Measurements from ENCODE around the gene CNOT1. TPM values are rescaled to one million over a fixed set of nuclear protein-coding genes. Genes with fewer than 3 reads are reported as not detected.
"Not testable (repeated sequence)": the region's sequence is repeated elsewhere in the genome, so short reads cannot be mapped to it uniquely, and the experiment has no call there.

The CNOT1 gene
- total RNA-seq, 4 donors from 2014 or later: 54.7 to 119 (median 87.2) TPM

DNA sequence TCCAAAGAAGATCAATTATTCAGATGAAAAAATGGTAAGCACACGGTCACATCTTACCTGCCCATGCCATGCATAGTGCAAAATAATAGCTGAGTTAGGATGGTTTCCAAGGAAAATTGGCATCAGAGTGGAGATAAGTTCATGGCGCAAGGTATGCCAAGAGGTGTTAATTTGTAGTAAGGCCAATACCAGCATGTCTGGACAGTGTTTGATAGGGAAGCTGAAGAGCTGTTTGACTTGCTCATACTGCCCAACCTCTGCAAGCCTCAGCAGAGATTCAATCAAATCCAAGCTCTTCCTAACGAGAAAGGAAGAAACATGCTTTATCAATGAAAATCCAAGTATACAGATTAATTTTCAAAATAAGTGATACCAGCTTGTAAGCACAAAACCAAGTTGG, 51.0 kb downstream of the CNOT1 start:
- TF ChIP-seq CTCF (IDR thresholded peaks at IDR 0.05 in 4 of 5, conservative IDR thresholded peaks at IDR 0.05 in 1 of 5) (no peak), POLR2A (IDR thresholded peaks at IDR 0.05) (no peak)
- intact Hi-C loops (cut with DNase I; ENCODE audit: low total_unique reads): no loop called here
- Histone ChIP-seq H3K9me3 (no peaks in the 10 kb centered on the region), H3K4me3 (no peak overlapping the region), H3K4me1 (no peaks in the 10 kb centered on the region), H3K27ac (no peak overlapping the region), H3K36me3 (peaks cover 2 to 100% of the 10 kb centered on the region in 2 donors), H3K27me3 (no peaks in the 10 kb centered on the region)
- in situ Hi-C loops (cut with MboI; ENCODE audit: low sequenced_read_pairs in 4 of 4): loop anchor here in 2 of 4 donors (10.0 kb wide), 1 partner anchor 54 kb away; no protein-coding TSS in a partner anchor
- no peak for DNase-seq
- ATAC-seq: no peak

DNA sequence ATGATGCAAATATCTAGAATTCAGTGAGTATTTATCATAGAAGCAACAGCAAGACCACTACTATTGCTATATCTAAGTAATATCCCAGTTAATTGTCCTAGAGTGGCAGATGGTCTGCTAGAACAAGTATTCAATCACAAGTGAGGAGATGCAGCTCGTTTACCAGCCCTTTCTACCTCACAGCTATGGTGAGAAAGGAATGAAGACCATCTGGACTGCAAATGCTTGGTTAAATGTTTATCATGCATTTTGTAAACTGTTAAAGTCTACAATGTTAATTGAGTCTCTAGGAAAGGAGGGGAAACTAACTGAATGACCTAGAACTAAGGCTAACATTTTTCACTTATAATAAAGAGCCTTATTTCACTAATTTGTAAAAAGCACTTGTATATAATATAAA, 52.5 kb downstream of the CNOT1 start:
- intact Hi-C loops (cut with DNase I; ENCODE audit: low total_unique reads) (no loop called here), in situ Hi-C loops (cut with MboI; ENCODE audit: low sequenced_read_pairs in 4 of 4) (loop anchor here in 2 of 4 donors (10.0 kb wide), 1 partner anchor 52 kb away; no protein-coding TSS in a partner anchor)
- DNase-seq: no peak
- Histone ChIP-seq H3K9me3 (no peaks in the 10 kb centered on the region), H3K4me1 (no peaks in the 10 kb centered on the region), H3K27ac (no peak overlapping the region), H3K27me3 (no peaks in the 10 kb centered on the region), H3K36me3 (peaks cover 2 to 98% of the 10 kb centered on the region in 2 donors), H3K4me3 (no peak overlapping the region)
- no peak for ATAC-seq
- TF ChIP-seq POLR2A (IDR thresholded peaks at IDR 0.05): no peak
- TF ChIP-seq CTCF (IDR thresholded peaks at IDR 0.05 in 4 of 5, conservative IDR thresholded peaks at IDR 0.05 in 1 of 5): no peak

DNA sequence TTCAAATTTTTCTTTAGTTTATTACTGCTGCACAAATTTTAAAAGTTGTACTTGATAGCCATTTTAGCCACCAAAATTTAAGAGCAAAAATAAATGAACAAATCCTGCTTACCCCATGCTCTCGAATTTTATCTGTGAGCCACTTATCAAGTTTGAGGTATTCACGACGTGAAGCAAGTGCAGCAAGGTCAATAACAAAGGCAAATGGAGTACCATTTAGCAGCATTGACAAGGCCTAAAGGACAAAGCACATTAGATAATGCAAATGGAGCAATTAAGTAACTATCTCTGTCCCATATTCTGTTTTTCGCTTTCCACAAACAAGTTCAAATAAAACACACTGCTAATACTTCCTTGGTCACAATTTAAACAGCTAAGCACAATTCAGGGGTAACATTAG, 54.7 kb downstream of the CNOT1 start:
- Histone ChIP-seq H3K36me3 (peaks cover 2 to 97% of the 10 kb centered on the region in 2 donors), H3K27ac (no peak overlapping the region), H3K4me1 (no peaks in the 10 kb centered on the region), H3K9me3 (no peaks in the 10 kb centered on the region), H3K4me3 (no peak overlapping the region), H3K27me3 (no peaks in the 10 kb centered on the region)
- ATAC-seq: no peak
- DNase-seq: no peak
- TF ChIP-seq POLR2A (IDR thresholded peaks at IDR 0.05) (no peak), CTCF (IDR thresholded peaks at IDR 0.05 in 4 of 5, conservative IDR thresholded peaks at IDR 0.05 in 1 of 5) (no peak)
- in situ Hi-C loops (cut with MboI; ENCODE audit: low sequenced_read_pairs in 4 of 4): loop anchor here in 2 of 4 donors (10.0 kb wide), 1 partner anchor 50 kb away; no protein-coding TSS in a partner anchor
- intact Hi-C loops (cut with DNase I; ENCODE audit: low total_unique reads): no loop called here

GRCh38 chr16:58565697-58566096, 63.9 kb downstream of the CNOT1 start:
- H3K4me1 ChIP-seq; H3K27ac ChIP-seq; H3K27me3 ChIP-seq; H3K4me3 ChIP-seq; in situ Hi-C loops (cut with MboI; ENCODE audit: low sequenced_read_pairs in 4 of 4); intact Hi-C loops (cut with DNase I; ENCODE audit: low total_unique reads); H3K9me3 ChIP-seq; ATAC-seq; DNase-seq: not testable (repeated sequence)
- H3K36me3 ChIP-seq: peaks cover 0 to 57% of the 10 kb centered on the region in 2 donors

DNA sequence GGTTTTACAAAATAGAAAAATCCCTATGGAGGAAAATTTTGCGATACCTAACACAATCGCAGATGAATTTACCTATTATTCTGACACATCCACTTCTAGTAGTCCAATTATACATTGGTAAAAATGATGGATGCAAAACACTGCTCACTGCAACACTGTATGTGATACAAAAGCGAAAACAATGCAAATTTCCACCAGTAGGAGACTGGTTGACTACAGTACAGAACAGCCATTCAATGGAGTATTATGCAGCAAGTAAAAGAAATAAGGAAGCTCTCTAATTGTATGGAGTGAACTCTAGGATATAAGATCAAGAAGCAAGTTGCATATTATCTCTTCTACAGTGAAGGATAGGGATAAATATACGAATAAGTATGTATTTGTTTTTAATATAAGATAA, 65.9 kb downstream of the CNOT1 start:
- no peak for ATAC-seq
- no peaks in the 10 kb centered on the region for H3K27me3 ChIP-seq
- peaks cover 0 to 62% of the 10 kb centered on the region in 2 donors for H3K36me3 ChIP-seq
- no peak for DNase-seq
- TF ChIP-seq CTCF (IDR thresholded peaks at IDR 0.05 in 4 of 5, conservative IDR thresholded peaks at IDR 0.05 in 1 of 5) (no peak), POLR2A (IDR thresholded peaks at IDR 0.05) (no peak)
- H3K4me1 ChIP-seq: no peaks in the 10 kb centered on the region
- intact Hi-C loops (cut with DNase I; ENCODE audit: low total_unique reads): no loop called here
- H3K9me3 ChIP-seq: no peaks in the 10 kb centered on the region
- H3K4me3 ChIP-seq: no peak overlapping the region
- H3K27ac ChIP-seq: no peak overlapping the region
- in situ Hi-C loops (cut with MboI; ENCODE audit: low sequenced_read_pairs in 4 of 4): no loop called here
